HCT116 (cell line): Measurements from ENCODE around the gene KHNYN.

Experiments used
- FOSL1 ChIP-seq: IDR thresholded peaks from 2 replicates; pipeline ENCODE4 v1.6.1; 2012; ENCODE audit warnings: low read depth
- POLR2A ChIP-seq: IDR thresholded peaks from 2 replicates; pipeline ENCODE4 v1.7.0; 2011; ENCODE audit warnings: borderline replicate concordance; ENCODE audit not compliant: insufficient read depth, insufficient read length; ENCODE audit errors: extremely low read depth
- TF ChIP-seq, protein P1 (sequence below), 3 experiments: fragments of 200-600 bp in 1 of 3; sonication (generic) in 1 of 3; IDR thresholded peaks in 2 of 3; conservative IDR thresholded peaks in 1 of 3; 2 replicates each; pipeline ENCODE4 v1.5.1; 2012 to 2017; ENCODE audit warnings: low read depth in 2 of 3, low read length in 2 of 3, antibody characterized with exemption in 1 of 3, borderline replicate concordance in 1 of 3, control low read depth in 1 of 3, mild to moderate bottlenecking in 1 of 3, mixed read lengths in 1 of 3, mixed run types in 1 of 3, moderate library complexity in 1 of 3; ENCODE audit not compliant: insufficient read depth in 1 of 3

DNA sequence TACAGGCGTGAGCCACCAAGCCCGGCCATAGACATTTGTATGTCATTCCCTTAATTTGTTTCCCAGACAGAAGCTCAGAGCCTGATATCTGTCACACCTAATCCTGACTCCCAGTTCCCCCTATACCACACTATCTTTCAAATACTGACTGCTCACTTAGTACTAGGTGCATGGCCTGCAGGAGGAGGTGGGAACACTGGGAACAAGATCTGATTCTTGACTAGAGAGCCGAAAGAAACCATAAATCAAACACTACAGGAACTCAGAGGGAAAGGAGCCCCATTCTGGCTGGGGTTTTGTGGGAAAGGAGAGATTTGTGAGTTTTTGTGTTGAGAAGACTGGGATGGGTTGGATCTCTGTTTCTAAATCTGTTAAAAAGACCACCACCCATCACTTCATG, 4.9 kb downstream of the KHNYN start:
- TF ChIP-seq, protein P1, sequence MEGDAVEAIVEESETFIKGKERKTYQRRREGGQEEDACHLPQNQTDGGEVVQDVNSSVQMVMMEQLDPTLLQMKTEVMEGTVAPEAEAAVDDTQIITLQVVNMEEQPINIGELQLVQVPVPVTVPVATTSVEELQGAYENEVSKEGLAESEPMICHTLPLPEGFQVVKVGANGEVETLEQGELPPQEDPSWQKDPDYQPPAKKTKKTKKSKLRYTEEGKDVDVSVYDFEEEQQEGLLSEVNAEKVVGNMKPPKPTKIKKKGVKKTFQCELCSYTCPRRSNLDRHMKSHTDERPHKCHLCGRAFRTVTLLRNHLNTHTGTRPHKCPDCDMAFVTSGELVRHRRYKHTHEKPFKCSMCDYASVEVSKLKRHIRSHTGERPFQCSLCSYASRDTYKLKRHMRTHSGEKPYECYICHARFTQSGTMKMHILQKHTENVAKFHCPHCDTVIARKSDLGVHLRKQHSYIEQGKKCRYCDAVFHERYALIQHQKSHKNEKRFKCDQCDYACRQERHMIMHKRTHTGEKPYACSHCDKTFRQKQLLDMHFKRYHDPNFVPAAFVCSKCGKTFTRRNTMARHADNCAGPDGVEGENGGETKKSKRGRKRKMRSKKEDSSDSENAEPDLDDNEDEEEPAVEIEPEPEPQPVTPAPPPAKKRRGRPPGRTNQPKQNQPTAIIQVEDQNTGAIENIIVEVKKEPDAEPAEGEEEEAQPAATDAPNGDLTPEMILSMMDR (IDR thresholded peaks at IDR 0.05 in 2 of 3, conservative IDR thresholded peaks at IDR 0.05 in 1 of 3; ENCODE audit: borderline replicate concordance in 1 of 3, insufficient read depth in 1 of 3, low read depth in 2 of 3, low read length in 2 of 3), result no peak
- no peak for TF ChIP-seq FOSL1
- TF ChIP-seq POLR2A, result no peak
